ENCODE measurements around the gene MPDU1. TPM values are rescaled to one million over a fixed set of nuclear protein-coding genes. Genes with fewer than 3 reads are reported as not detected.

Gene MPDU1
- total RNA-seq, 1 experiment from 2014 or later, result 73.1 TPM

DNA sequence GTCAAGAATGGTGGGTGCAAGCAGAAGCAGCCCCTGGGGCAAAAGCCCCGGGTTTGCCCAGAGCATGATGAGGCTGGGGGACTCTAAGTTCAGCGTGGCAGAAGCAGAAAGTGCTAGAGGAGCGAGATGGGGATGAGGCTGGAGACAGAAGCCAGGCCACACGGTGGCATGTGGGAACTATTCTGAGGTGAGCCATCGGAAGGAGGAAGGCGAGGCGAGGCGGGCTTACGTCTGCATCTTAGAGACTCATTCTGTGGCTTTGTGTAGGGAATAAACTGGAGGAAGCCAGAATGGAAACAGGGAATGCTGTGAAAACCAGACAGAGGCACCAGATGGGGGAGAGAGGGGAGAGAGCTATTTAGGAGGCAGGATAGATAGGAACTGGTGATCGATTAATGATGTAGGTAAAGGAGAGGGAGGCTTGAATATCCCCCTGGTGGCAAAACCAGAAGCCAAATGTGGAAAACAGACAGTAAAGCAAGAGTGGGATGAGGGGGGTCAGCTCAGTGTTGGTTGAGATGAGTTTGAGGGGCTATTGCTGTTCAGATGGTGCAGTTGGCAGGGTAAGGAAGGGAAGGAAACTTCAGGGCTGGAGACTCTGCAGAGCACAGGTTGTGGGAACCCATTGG lies 28.2 kb upstream of the MPDU1 start:
- no peak overlapping the region for H2BK120ac ChIP-seq (ENCODE audit: low read depth, low read length, poor library complexity, severe bottlenecking)
- H3K23ac ChIP-seq (ENCODE audit: insufficient read length, low read depth, low read length), result no peak overlapping the region
- H3K27ac ChIP-seq (ENCODE audit: insufficient read length, low read depth, low read length), result no peak overlapping the region
- H3K4me2 ChIP-seq (ENCODE audit: insufficient read depth, insufficient read length, low read length), result no peak overlapping the region
- Mint-ChIP-seq H3K36me3 (ENCODE audit: insufficient read depth in 1 of 3, low read depth in 3 of 3) (no peaks in the 10 kb centered on the region), H3K9me3 (no peaks in the 10 kb centered on the region), H3K27me3 (ENCODE audit: low read depth) (peaks cover 7% of the 10 kb centered on the region; the same call in 1 of the 2 replicates), H3K27ac (peak overlapping the region in 1 of 3 experiments; percentile 17; a peak in 2 of 7 replicates), H3K4me3 (no peak overlapping the region; a peak in 1 of 5 replicates), H3K4me1 (peaks cover 30 to 48% of the 10 kb centered on the region in 2 experiments)
- H2AFZ ChIP-seq (ENCODE audit: low read length), result no peak overlapping the region
- no peaks in the 10 kb centered on the region for H3K27me3 ChIP-seq (ENCODE audit: insufficient read depth, low read length)
- H2BK12ac ChIP-seq (ENCODE audit: insufficient read length, low read depth, low read length), result no peak overlapping the region
- H3K9ac ChIP-seq (ENCODE audit: extremely low read depth, insufficient read length, low read length), result no peak overlapping the region
- no peak overlapping the region for H2BK15ac ChIP-seq (ENCODE audit: low read depth, low read length)
- no peak overlapping the region for H2AK5ac ChIP-seq (ENCODE audit: insufficient read length, low read length)
- no peaks in the 10 kb centered on the region for H3K9me3 ChIP-seq (ENCODE audit: control insufficient read depth, low read depth, low read length)
- H3K18ac ChIP-seq (ENCODE audit: insufficient read length, low read depth, low read length), result no peak overlapping the region
- DNase-seq, result no peak
- H4K20me1 ChIP-seq (ENCODE audit: control insufficient read depth, insufficient read depth, insufficient read length), result no peaks in the 10 kb centered on the region
- no peaks in the 10 kb centered on the region for H3K79me2 ChIP-seq (ENCODE audit: insufficient read depth, low read length)
- no peak overlapping the region for H3T11ph ChIP-seq (ENCODE audit: low read length)
- no CpG with 5 or more reads among the region's 10 CpGs for WGBS (ENCODE audit: extremely low coverage, insufficient read length, low lambda C conversion rate)
- no peak overlapping the region for H2BK20ac ChIP-seq (ENCODE audit: low read depth, low read length, poor library complexity, severe bottlenecking)
- 0 out of 2 replicates have a peak, but pooled peaks cover 2% of the 10 kb centered on the region for H3K4me1 ChIP-seq (ENCODE audit: insufficient read depth, low read length)
- no peak overlapping the region for H3K4ac ChIP-seq (ENCODE audit: low read depth, low read length)
- no peak overlapping the region for H3K14ac ChIP-seq (ENCODE audit: insufficient read depth, low read length)
- no peaks in the 10 kb centered on the region for H3K79me1 ChIP-seq (ENCODE audit: insufficient read depth, low read depth, low read length, poor library complexity, severe bottlenecking)
- H4K8ac ChIP-seq (replicated peaks; ENCODE audit: insufficient read length, low read depth, low read length), result no peak overlapping the region
- H4K91ac ChIP-seq (ENCODE audit: insufficient read length, low read depth, low read length), result no peak overlapping the region
- TF ChIP-seq, protein P1, sequence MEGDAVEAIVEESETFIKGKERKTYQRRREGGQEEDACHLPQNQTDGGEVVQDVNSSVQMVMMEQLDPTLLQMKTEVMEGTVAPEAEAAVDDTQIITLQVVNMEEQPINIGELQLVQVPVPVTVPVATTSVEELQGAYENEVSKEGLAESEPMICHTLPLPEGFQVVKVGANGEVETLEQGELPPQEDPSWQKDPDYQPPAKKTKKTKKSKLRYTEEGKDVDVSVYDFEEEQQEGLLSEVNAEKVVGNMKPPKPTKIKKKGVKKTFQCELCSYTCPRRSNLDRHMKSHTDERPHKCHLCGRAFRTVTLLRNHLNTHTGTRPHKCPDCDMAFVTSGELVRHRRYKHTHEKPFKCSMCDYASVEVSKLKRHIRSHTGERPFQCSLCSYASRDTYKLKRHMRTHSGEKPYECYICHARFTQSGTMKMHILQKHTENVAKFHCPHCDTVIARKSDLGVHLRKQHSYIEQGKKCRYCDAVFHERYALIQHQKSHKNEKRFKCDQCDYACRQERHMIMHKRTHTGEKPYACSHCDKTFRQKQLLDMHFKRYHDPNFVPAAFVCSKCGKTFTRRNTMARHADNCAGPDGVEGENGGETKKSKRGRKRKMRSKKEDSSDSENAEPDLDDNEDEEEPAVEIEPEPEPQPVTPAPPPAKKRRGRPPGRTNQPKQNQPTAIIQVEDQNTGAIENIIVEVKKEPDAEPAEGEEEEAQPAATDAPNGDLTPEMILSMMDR (conservative IDR thresholded peaks at IDR 0.05), result peak; percentile 53; the same call in 2 of the 3 replicates
- peaks cover 3% of the 10 kb centered on the region for H3K23me2 ChIP-seq (ENCODE audit: insufficient read length, low read depth, low read length, poor library complexity, severe bottlenecking)
- no peak overlapping the region for H2BK5ac ChIP-seq (ENCODE audit: insufficient read length, low read length)
- no peak overlapping the region for H4K5ac ChIP-seq (ENCODE audit: insufficient read length, low read depth, low read length)
- no peak overlapping the region for H3K56ac ChIP-seq (ENCODE audit: insufficient read length, low read depth, low read length)
